H9 (cell line): Measurements from ENCODE around the gene LEMD3. TPM values are rescaled to one million over a fixed set of nuclear protein-coding genes. Genes with fewer than 3 reads are reported as not detected.

Experiments
- DNase-seq: peaks from one replicate; pipeline ENCODE4 v3.0.0-alpha.2; 2017
- H2AFZ ChIP-seq: one replicate; pipeline ENCODE4 v1.6.1; 2013; ENCODE audit warnings: mild to moderate bottlenecking, low read length, control low read depth, moderate library complexity
- H2AK5ac ChIP-seq: 2 replicates; pipeline ENCODE4 v1.6.1; 2013; ENCODE audit warnings: low read length, control low read depth, mixed read lengths; ENCODE audit not compliant: insufficient read length
- H2BK120ac ChIP-seq: one replicate; pipeline ENCODE4 v1.6.1; 2013; ENCODE audit warnings: low read depth, mild to moderate bottlenecking, low read length, control low read depth, inconsistent platforms; ENCODE audit not compliant: poor library complexity, severe bottlenecking
- H2BK12ac ChIP-seq: 2 replicates; pipeline ENCODE4 v1.6.1; 2013; ENCODE audit warnings: low read length, control low read depth, mixed read lengths, low read depth; ENCODE audit not compliant: insufficient read length
- H2BK15ac ChIP-seq: 2 replicates; pipeline ENCODE4 v1.6.1; 2013; ENCODE audit warnings: low read depth, low read length, control low read depth
- H2BK20ac ChIP-seq: one replicate; pipeline ENCODE4 v1.6.1; 2013; ENCODE audit warnings: low read depth, mild to moderate bottlenecking, low read length, control low read depth, inconsistent platforms; ENCODE audit not compliant: poor library complexity, severe bottlenecking
- H2BK5ac ChIP-seq: 2 replicates; pipeline ENCODE4 v1.6.1; 2013; ENCODE audit warnings: low read length, control low read depth, mixed read lengths; ENCODE audit not compliant: insufficient read length
- H3K14ac ChIP-seq: 2 replicates; pipeline ENCODE4 v1.6.1; 2013; ENCODE audit warnings: low read length, control low read depth; ENCODE audit not compliant: insufficient read depth
- H3K18ac ChIP-seq: 2 replicates; pipeline ENCODE4 v1.6.1; 2013; ENCODE audit warnings: low read depth, mild to moderate bottlenecking, mixed read lengths, low read length, control low read depth; ENCODE audit not compliant: insufficient read length
- H3K23ac ChIP-seq: 2 replicates; pipeline ENCODE4 v1.6.1; 2013; ENCODE audit warnings: low read length, control low read depth, mixed read lengths, low read depth; ENCODE audit not compliant: insufficient read length
- H3K23me2 ChIP-seq: 2 replicates; pipeline ENCODE4 v1.6.1; 2013; ENCODE audit warnings: low read depth, mild to moderate bottlenecking, mixed read lengths, low read length, control low read depth; ENCODE audit not compliant: insufficient read length, poor library complexity, severe bottlenecking
- H3K27ac ChIP-seq: 2 replicates; pipeline ENCODE4 v1.5.1; 2013; ENCODE audit warnings: low read length, control low read depth, mixed read lengths, low read depth; ENCODE audit not compliant: insufficient read length
- H3K27me3 ChIP-seq: 2 replicates; pipeline ENCODE4 v1.6.1; 2013; ENCODE audit warnings: low read length, control low read depth, inconsistent platforms; ENCODE audit not compliant: insufficient read depth
- H3K4ac ChIP-seq: 2 replicates; pipeline ENCODE4 v1.6.1; 2013; ENCODE audit warnings: low read depth, mild to moderate bottlenecking, control low read depth, inconsistent platforms, low read length, moderate library complexity
- H3K4me1 ChIP-seq: 2 replicates; pipeline ENCODE4 v1.6.1; 2013; ENCODE audit warnings: low read length, control low read depth, inconsistent platforms; ENCODE audit not compliant: insufficient read depth
- H3K4me2 ChIP-seq: 2 replicates; pipeline ENCODE4 v1.6.1; 2013; ENCODE audit warnings: low read length, control low read depth, mixed read lengths; ENCODE audit not compliant: insufficient read length, insufficient read depth
- H3K56ac ChIP-seq: 2 replicates; pipeline ENCODE4 v1.6.1; 2013; ENCODE audit warnings: low read depth, mild to moderate bottlenecking, mixed read lengths, low read length, control low read depth; ENCODE audit not compliant: insufficient read length
- H3K79me1 ChIP-seq: 2 replicates; pipeline ENCODE4 v1.6.1; 2013; ENCODE audit warnings: low read depth, mild to moderate bottlenecking, moderate library complexity, low read length, control low read depth, inconsistent platforms; ENCODE audit not compliant: insufficient read depth, poor library complexity, severe bottlenecking
- H3K79me2 ChIP-seq: 2 replicates; pipeline ENCODE4 v1.6.1; 2013; ENCODE audit warnings: low read length, control low read depth, inconsistent platforms; ENCODE audit not compliant: insufficient read depth
- H3K9ac ChIP-seq: 2 replicates; pipeline ENCODE4 v1.6.1; 2013; ENCODE audit warnings: low read length, control low read depth, mixed read lengths; ENCODE audit not compliant: insufficient read length; ENCODE audit errors: extremely low read depth
- H3K9me3 ChIP-seq: one replicate; pipeline ENCODE4 v1.6.1; 2013; ENCODE audit warnings: low read depth, low read length, inconsistent platforms; ENCODE audit not compliant: control insufficient read depth
- H3T11ph ChIP-seq: one replicate; pipeline ENCODE4 v1.6.1; 2013; ENCODE audit warnings: mild to moderate bottlenecking, low read length, control low read depth, inconsistent platforms
- H4K20me1 ChIP-seq: one replicate; pipeline ENCODE4 v1.6.1; 2013; ENCODE audit not compliant: control insufficient read depth, insufficient read length, insufficient read depth
- H4K5ac ChIP-seq: 2 replicates; pipeline ENCODE4 v1.6.1; 2013; ENCODE audit warnings: low read depth, mild to moderate bottlenecking, mixed read lengths, low read length, control low read depth; ENCODE audit not compliant: insufficient read length
- H4K8ac ChIP-seq: replicated peaks from 2 replicates; pipeline ENCODE4 v1.6.1; 2013; ENCODE audit warnings: low read length, control low read depth, mixed read lengths, low read depth; ENCODE audit not compliant: insufficient read length
- H4K91ac ChIP-seq: 2 replicates; pipeline ENCODE4 v1.6.1; 2013; ENCODE audit warnings: low read depth, mild to moderate bottlenecking, moderate library complexity, mixed read lengths, low read length, control low read depth; ENCODE audit not compliant: insufficient read length
- H3K27ac Mint-ChIP-seq, 3 experiments: 2 replicates in 2 of 3; 3 replicates in 1 of 3; pipeline ENCODE4 v1.8.0; 2020 to 2021; ENCODE audit warnings: mixed read lengths in 3 of 3, mild to moderate bottlenecking in 1 of 3, moderate library complexity in 1 of 3
- H3K27me3 Mint-ChIP-seq: 2 replicates; pipeline ENCODE4 v1.8.0; 2021; ENCODE audit warnings: low read depth, mild to moderate bottlenecking, moderate library complexity, mixed read lengths
- H3K36me3 Mint-ChIP-seq, 3 experiments: 2 replicates in 2 of 3; 3 replicates in 1 of 3; pipeline ENCODE4 v1.8.0; 2020 to 2021; ENCODE audit warnings: low read depth in 3 of 3, mixed read lengths in 3 of 3; ENCODE audit not compliant: insufficient read depth in 1 of 3
- H3K4me1 Mint-ChIP-seq, 2 experiments: 2 replicates each; pipeline ENCODE4 v1.8.0; 2020; ENCODE audit warnings: mixed read lengths in 2 of 2
- H3K4me3 Mint-ChIP-seq, 2 experiments: 2 replicates in 1 of 2; 3 replicates in 1 of 2; pipeline ENCODE4 v1.8.0; 2020 to 2021; ENCODE audit warnings: mild to moderate bottlenecking in 2 of 2, mixed read lengths in 2 of 2, moderate library complexity in 1 of 2
- H3K9me3 Mint-ChIP-seq, 2 experiments: 2 replicates in 1 of 2; 3 replicates in 1 of 2; pipeline ENCODE4 v1.8.0; 2020; ENCODE audit warnings: mild to moderate bottlenecking in 2 of 2, mixed read lengths in 2 of 2, moderate library complexity in 1 of 2
- total RNA-seq: library from RNA; stranded (reverse); gene quantifications from 2 replicates; pipeline ENCODE4 v1.2.1, GENCODE V29; 2021
- TF ChIP-seq, protein P1 (sequence below): fragments of 200-600 bp; sonication (generic); conservative IDR thresholded peaks from 3 replicates; pipeline ENCODE4 v1.8.0; 2021; ENCODE audit warnings: antibody characterized with exemption, mild to moderate bottlenecking

LEMD3 gene
- total RNA-seq, 1 experiment from 2014 or later = 38.1 TPM

DNA sequence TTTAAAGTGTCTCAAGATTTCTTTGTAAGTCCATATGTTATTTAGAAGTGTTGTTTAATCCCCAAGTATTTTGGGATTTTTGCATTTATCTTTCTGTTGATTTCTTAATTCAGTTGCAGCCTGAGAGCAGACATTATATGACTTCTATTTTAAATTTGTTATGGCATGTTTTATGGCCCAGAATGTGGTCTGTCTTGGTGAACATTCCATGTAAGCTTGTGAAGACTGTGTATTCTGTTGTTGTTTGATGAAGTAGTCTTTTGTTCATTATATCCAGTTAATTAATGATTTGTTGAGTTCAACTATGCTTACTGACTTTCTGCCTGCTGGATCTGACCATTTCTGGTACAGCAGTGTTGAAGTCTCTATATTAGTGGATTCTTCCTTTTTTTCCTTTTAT, 34.0 kb downstream of the LEMD3 start:
- Histone ChIP-seq H2AK5ac (no peak overlapping the region), H2BK20ac (no peak overlapping the region), H2BK120ac (no peak overlapping the region), H3K27me3 (no peaks in the 10 kb centered on the region), H3K4me1 (no peaks in the 10 kb centered on the region; the same call in 1 of the 2 replicates), H2AFZ (no peak overlapping the region), H4K5ac (no peak overlapping the region), H3K79me1 (peaks cover 7% of the 10 kb centered on the region), H3K9me3 (no peaks in the 10 kb centered on the region), H3K4me2 (no peak overlapping the region), H3T11ph (no peak overlapping the region), H3K14ac (no peak overlapping the region), H3K23me2 (no peaks in the 10 kb centered on the region), H4K91ac (no peak overlapping the region), H4K20me1 (no peaks in the 10 kb centered on the region), H3K27ac (no peak overlapping the region), H3K18ac (no peak overlapping the region), H2BK5ac (no peak overlapping the region), H3K79me2 (peaks cover 5% of the 10 kb centered on the region; the same call in 1 of the 2 replicates), H3K23ac (no peak overlapping the region), H2BK12ac (no peak overlapping the region), H3K4ac (no peak overlapping the region), H2BK15ac (no peak overlapping the region), H4K8ac (no peak overlapping the region), H3K56ac (no peak overlapping the region), H3K9ac (no peak overlapping the region)
- Mint-ChIP-seq H3K4me1 (peaks cover 15 to 19% of the 10 kb centered on the region in 2 experiments), H3K9me3 (no peaks in the 10 kb centered on the region), H3K27ac (no peak overlapping the region), H3K4me3 (no peak overlapping the region), H3K36me3 (no peaks in the 10 kb centered on the region), H3K27me3 (no peaks in the 10 kb centered on the region)
- DNase-seq = no peak
- TF ChIP-seq, protein P1, sequence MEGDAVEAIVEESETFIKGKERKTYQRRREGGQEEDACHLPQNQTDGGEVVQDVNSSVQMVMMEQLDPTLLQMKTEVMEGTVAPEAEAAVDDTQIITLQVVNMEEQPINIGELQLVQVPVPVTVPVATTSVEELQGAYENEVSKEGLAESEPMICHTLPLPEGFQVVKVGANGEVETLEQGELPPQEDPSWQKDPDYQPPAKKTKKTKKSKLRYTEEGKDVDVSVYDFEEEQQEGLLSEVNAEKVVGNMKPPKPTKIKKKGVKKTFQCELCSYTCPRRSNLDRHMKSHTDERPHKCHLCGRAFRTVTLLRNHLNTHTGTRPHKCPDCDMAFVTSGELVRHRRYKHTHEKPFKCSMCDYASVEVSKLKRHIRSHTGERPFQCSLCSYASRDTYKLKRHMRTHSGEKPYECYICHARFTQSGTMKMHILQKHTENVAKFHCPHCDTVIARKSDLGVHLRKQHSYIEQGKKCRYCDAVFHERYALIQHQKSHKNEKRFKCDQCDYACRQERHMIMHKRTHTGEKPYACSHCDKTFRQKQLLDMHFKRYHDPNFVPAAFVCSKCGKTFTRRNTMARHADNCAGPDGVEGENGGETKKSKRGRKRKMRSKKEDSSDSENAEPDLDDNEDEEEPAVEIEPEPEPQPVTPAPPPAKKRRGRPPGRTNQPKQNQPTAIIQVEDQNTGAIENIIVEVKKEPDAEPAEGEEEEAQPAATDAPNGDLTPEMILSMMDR = no peak
